Fibroblast of skin of left quadriceps (primary cell): Measurements from ENCODE around the gene ZNF507.
"Not testable (repeated sequence)": the region's sequence is repeated elsewhere in the genome, so short reads cannot be mapped to it uniquely, and the experiment has no call there.

Source experiments
- DNase-seq, 2 experiments: peaks; one replicate each; pipeline ENCODE4 v3.0.0-alpha.2; 2013; ENCODE audit warnings: low read depth in 2 of 2

The ZNF507 gene

GRCh38 chr19:32407004-32407992 lies 61.9 kb downstream of the ZNF507 start:
- no peak for DNase-seq

- DNase-seq = no peak
These were observed 69.8 kb downstream of the ZNF507 start for GRCh38 chr19:32415246-32415645.

GRCh38 chr19:32415669-32416068 lies 70.3 kb downstream of the ZNF507 start:
- DNase-seq = no peak

GRCh38 chr19:32416749-32417456 lies 71.5 kb downstream of the ZNF507 start:
- no peak for DNase-seq

GRCh38 chr19:32418155-32418554 lies 72.7 kb downstream of the ZNF507 start:
- no peak for DNase-seq

- DNase-seq = no peak
These were observed 76.4 kb downstream of the ZNF507 start for GRCh38 chr19:32421589-32422361.

- no peak for DNase-seq
These were observed 77.0 kb downstream of the ZNF507 start for GRCh38 chr19:32422435-32422834.

- not testable (repeated sequence) for DNase-seq
These were observed 78.5 kb downstream of the ZNF507 start for GRCh38 chr19:32423944-32424343.

- DNase-seq = no peak
These were observed 82.1 kb downstream of the ZNF507 start for GRCh38 chr19:32427536-32427935.

GRCh38 chr19:32436692-32437091 lies 91.3 kb downstream of the ZNF507 start:
- no peak for DNase-seq

GRCh38 chr19:32437096-32437495 lies 91.7 kb downstream of the ZNF507 start:
- no peak for DNase-seq
